ENCODE data around the gene RPUSD1. TPM values are rescaled to one million over a fixed set of nuclear protein-coding genes. Genes with fewer than 3 reads are reported as not detected.

RPUSD1 gene, protein sequence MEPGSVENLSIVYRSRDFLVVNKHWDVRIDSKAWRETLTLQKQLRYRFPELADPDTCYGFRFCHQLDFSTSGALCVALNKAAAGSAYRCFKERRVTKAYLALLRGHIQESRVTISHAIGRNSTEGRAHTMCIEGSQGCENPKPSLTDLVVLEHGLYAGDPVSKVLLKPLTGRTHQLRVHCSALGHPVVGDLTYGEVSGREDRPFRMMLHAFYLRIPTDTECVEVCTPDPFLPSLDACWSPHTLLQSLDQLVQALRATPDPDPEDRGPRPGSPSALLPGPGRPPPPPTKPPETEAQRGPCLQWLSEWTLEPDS
- 26.1 and 31.0 TPM in 2 replicates for total RNA-seq

DNA sequence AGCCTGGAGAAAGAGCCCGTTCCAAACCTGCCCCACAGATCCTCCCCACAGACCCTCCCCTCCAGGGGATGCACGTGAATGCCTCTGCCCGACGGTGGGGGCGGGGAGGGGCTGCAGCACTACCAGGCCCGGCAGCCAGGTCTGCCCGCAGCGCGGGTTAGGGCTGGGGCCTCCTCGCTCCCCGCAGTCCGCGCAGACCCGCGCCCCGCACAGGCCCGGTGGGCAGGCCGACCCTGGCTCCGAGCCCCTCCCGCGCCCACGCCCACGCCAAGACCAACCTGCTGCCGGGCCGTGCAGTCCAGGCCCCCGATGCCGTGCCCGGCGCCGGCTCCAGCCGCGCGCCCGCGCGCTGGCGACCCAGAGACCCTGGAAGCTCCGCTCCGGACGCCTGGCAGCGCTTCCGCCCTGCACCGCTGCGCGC, at the start of gene RPUSD1:
Gene RPUSD1 (minus strand): TSS at position 404 of the 421 bp plus-strand sequence. CDS start 644 bp downstream, outside the sequence.

GRCh38 chr16:799948-800833, 12.0 kb upstream of the RPUSD1 start, which contains the start of gene GNG13:
Gene GNG13 (minus strand): TSS chr16:800734. CDS start chr16:799077, 1,657 bp downstream.

GRCh38 chr16:788399-789126, 382 bp upstream of the RPUSD1 start, which contains the start of gene CHTF18:
Gene CHTF18 (plus strand): TSS chr16:788620. CDS start chr16:788685, 65 bp downstream.

DNA sequence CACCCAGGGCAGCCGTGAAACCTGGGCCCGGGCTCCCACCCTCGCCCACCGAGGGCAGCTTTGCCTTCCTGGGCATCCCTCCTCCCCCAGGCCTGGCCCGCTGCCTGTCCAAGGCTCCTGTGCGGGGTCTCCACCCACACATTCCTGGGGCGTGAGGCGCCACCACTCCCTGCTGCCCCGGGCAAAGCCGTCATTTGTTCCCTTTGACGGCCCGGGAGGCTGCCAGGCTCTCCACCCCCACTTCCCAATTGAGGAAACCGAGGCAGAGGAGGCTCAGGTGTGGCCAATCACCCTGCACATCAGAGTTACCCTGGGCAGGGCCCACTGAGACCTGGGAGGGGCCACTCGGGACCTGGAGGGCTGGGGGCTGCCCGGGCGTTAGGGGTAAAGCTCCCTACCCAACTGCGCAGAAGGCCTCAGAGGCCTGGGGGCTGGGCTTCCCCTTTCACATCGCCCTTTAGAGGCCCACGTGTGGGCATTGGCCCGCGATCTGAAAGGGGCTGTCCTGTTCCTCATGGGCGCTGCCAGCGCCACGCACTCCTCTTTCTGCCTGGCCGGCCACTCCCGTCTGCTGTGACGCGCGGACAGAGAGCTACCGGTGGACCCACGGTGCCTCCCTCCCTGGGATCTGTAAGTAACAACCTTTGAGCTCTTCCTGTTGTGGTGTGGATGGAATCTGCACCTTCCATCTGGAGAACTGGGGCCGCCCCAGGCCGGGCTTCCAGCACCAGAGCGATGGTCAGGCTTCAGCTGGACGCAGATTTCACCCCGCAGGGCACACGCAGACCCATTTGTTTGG, 27.4 kb downstream of the RPUSD1 start, which contains the start of gene MSLN:
Gene MSLN (plus strand): TSS at position 190 of the 799 bp plus-strand sequence. CDS start 1,947 bp downstream, outside the sequence.

DNA sequence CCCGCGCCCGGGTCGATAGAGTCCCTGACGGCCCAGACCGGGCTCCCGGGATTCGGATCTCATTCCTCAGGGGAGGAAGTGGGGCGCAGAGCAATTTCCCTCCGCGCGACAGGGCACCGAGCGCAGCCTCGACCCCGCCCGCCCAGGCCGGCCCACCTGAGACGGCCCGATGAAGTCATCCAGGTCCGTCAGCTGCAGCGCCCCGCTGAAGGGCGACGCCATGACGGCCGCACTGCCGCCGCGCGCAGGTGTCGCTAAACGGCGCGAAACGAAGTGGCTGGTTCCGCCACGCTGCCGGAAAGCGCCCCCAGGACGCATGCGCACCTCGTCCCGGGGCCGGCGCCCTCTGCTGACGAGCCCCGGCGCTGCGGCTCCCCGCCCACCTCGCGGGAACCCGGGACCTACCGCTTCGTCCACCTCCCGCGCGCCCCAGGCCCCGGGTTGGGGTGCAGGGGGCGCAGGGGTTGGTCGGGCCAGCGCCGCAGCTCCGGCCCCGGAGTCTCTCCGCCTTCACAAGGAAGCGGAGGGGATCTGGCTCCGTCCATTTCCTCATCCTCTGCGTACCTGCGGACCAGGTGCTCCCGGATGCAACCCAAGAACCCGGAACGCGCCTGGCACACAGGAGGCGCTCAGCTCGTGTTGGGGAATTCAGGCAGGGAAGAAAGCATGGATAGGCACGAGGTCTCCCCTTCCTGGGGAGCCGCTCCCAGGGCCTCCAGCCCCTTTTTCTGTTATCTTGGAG, 47.2 kb downstream of the RPUSD1 start, which contains the start of gene CIAO3:
Gene CIAO3 (minus strand): TSS at position 234 of the 742 bp plus-strand sequence. CDS start 12 bp downstream, at position 222.

Small RNAs within 50 kb of the gene (small RNA-seq; reads per million reads assigned to genes)
- gene MIR662, result not detected

Other genes starting within 250 kb of the RPUSD1 start
- 0.32 TPM in 1 of 2 replicates, not detected in the other for gene PRR35, start 228.0 kb downstream of the RPUSD1 start, total RNA-seq
- gene NHLRC4, start 221.4 kb downstream of the RPUSD1 start, total RNA-seq, result 1.5 and 2.6 TPM in 2 replicates
- 30.2 and 36.2 TPM in 2 replicates for gene PIGQ, start 218.4 kb downstream of the RPUSD1 start, total RNA-seq
- 14.6 and 19.8 TPM in 2 replicates for gene RAB40C, start 198.3 kb downstream of the RPUSD1 start, total RNA-seq
- 0.12 and 0.16 TPM in 2 replicates for gene WFIKKN1, start 157.4 kb downstream of the RPUSD1 start, total RNA-seq
- gene METTL26, start 152.1 kb downstream of the RPUSD1 start, total RNA-seq, result 57.0 and 75.8 TPM in 2 replicates
- 13.8 and 14.8 TPM in 2 replicates for gene MCRIP2, start 146.6 kb downstream of the RPUSD1 start, total RNA-seq
- gene WDR90, start 139.0 kb downstream of the RPUSD1 start, total RNA-seq, result 9.7 and 12.8 TPM in 2 replicates
- gene RHOT2, start 120.2 kb downstream of the RPUSD1 start, total RNA-seq, result 49.2 and 53.2 TPM in 2 replicates
- 2.9 TPM in 2 replicates for gene RHBDL1, start 112.7 kb downstream of the RPUSD1 start, total RNA-seq
- gene STUB1, start 108.0 kb downstream of the RPUSD1 start, total RNA-seq, result 71.6 and 83.9 TPM in 2 replicates
- gene JMJD8, start 104.0 kb downstream of the RPUSD1 start, total RNA-seq, result 46.6 and 52.9 TPM in 2 replicates
- gene WDR24, start 98.0 kb downstream of the RPUSD1 start, total RNA-seq, result 10.6 and 12.8 TPM in 2 replicates
- gene FBXL16, start 82.6 kb downstream of the RPUSD1 start, total RNA-seq, result under 0.01 TPM in 1 of 2 replicates, not detected in the other
- 41.3 and 48.5 TPM in 2 replicates for gene METRN, start 73.3 kb downstream of the RPUSD1 start, total RNA-seq
- gene ANTKMT, start 67.2 kb downstream of the RPUSD1 start, total RNA-seq, result 21.9 and 25.1 TPM in 2 replicates
- 2.8 and 2.9 TPM in 2 replicates for gene CCDC78, start 61.9 kb downstream of the RPUSD1 start, total RNA-seq
- 15.3 and 20.5 TPM in 2 replicates for gene HAGHL, start 61.3 kb downstream of the RPUSD1 start, total RNA-seq
- gene CIAO3, start 47.4 kb downstream of the RPUSD1 start, total RNA-seq, result 33.8 and 36.1 TPM in 2 replicates
- 0.12 TPM in 1 of 2 replicates, not detected in the other for gene MSLN, start 27.6 kb downstream of the RPUSD1 start, total RNA-seq
- 2.8 and 3.7 TPM in 2 replicates for gene CHTF18, start 239 bp upstream of the RPUSD1 start, total RNA-seq
- not detected in 2 replicates for gene GNG13, start 12.4 kb upstream of the RPUSD1 start, total RNA-seq
- gene LMF1, start 182.6 kb upstream of the RPUSD1 start, total RNA-seq, result 31.3 and 40.7 TPM in 2 replicates
- gene SOX8, start 193.4 kb upstream of the RPUSD1 start, total RNA-seq, result under 0.01 TPM in 1 of 2 replicates, not detected in the other

Data from hair follicle dermal papilla cell (primary cell).